HPDE6-E6E7 (cell line): Measurements from ENCODE around the gene GEMIN5.

Source experiments
- DNase-seq: peaks from one replicate; pipeline ENCODE4 v3.0.0; 2011; ENCODE audit warnings: missing footprints; ENCODE audit errors: extremely low spot score

Gene GEMIN5

GRCh38 chr5:154884424-154884823 is 53.6 kb downstream of the GEMIN5 start:
- DNase-seq: no peak

GRCh38 chr5:154881986-154882385 is 56.0 kb downstream of the GEMIN5 start:
- no peak for DNase-seq

- DNase-seq: no peak
Measured at GRCh38 chr5:154878642-154879335, 59.2 kb downstream of the GEMIN5 start.

- no peak for DNase-seq
Measured at GRCh38 chr5:154873791-154874331, 64.2 kb downstream of the GEMIN5 start.

- no peak for DNase-seq
Measured at GRCh38 chr5:154871734-154872133, 66.3 kb downstream of the GEMIN5 start.

- no peak for DNase-seq
Measured at GRCh38 chr5:154868702-154869101, 69.3 kb downstream of the GEMIN5 start.

- DNase-seq: no peak
Measured at GRCh38 chr5:154866841-154867240, 71.2 kb downstream of the GEMIN5 start.

- DNase-seq: no peak
Measured at GRCh38 chr5:154865466-154866184, 72.4 kb downstream of the GEMIN5 start.

GRCh38 chr5:154863291-154864080 is 74.5 kb downstream of the GEMIN5 start:
- DNase-seq: no peak

- DNase-seq: no peak
Measured at GRCh38 chr5:154862766-154863165, 75.2 kb downstream of the GEMIN5 start.

- DNase-seq: no peak
Measured at GRCh38 chr5:154861946-154862345, 76.1 kb downstream of the GEMIN5 start.

GRCh38 chr5:154860765-154861164 is 77.2 kb downstream of the GEMIN5 start:
- no peak for DNase-seq

- no peak for DNase-seq
Measured at GRCh38 chr5:154860123-154860522, 77.9 kb downstream of the GEMIN5 start.

- DNase-seq: no peak
Measured at GRCh38 chr5:154858972-154859871, 78.8 kb downstream of the GEMIN5 start.

GRCh38 chr5:154858297-154858971 is 79.6 kb downstream of the GEMIN5 start, which contains the start of gene CNOT8:
TSS of gene CNOT8 (plus strand) at chr5:154858627. CDS start at chr5:154863279, 4,652 bp downstream.
- peak; percentile 78 for DNase-seq

GRCh38 chr5:154857530-154858296 is 80.3 kb downstream of the GEMIN5 start:
- peak; percentile 85 for DNase-seq

GRCh38 chr5:154851351-154851750 is 86.7 kb downstream of the GEMIN5 start:
- DNase-seq: no peak

GRCh38 chr5:154850255-154851062 is 87.6 kb downstream of the GEMIN5 start, which contains the start of gene FAXDC2:
TSS of gene FAXDC2 (minus strand) at chr5:154850603. CDS start at chr5:154838178, 12,425 bp downstream.
- DNase-seq: no peak

GRCh38 chr5:154849791-154850201 is 88.2 kb downstream of the GEMIN5 start:
- DNase-seq: no peak
